ENCODE measurements around the gene SPON1.

Gene SPON1

GRCh38 chr11:14190992-14191778 lies 228.7 kb downstream of the SPON1 start:
- no peak for DNase-seq (ENCODE audit: low read depth)

DNA sequence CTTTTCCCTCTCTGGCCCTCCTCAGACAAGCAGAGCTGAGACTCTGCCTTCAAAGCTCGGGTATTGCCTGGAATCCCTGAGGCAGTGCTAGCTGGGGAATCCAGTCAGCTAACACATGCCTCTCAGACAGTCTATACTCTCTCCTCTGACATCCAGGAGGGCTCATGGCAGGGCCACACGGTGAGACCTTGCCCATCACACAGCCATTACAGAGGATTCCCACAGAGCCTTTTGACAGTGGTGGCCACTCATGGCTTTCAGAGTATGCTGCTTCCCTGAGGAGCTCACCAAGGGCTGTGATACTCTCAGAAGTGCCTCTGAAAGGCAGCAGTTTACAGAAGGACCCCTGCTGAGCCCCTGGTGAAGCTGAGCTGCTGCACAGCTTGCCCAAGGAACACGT lies 231.1 kb downstream of the SPON1 start:
- DNase-seq (ENCODE audit: low read depth): no peak

GRCh38 chr11:14202251-14203196 lies 240.0 kb downstream of the SPON1 start:
- DNase-seq (ENCODE audit: low read depth): no peak

DNA sequence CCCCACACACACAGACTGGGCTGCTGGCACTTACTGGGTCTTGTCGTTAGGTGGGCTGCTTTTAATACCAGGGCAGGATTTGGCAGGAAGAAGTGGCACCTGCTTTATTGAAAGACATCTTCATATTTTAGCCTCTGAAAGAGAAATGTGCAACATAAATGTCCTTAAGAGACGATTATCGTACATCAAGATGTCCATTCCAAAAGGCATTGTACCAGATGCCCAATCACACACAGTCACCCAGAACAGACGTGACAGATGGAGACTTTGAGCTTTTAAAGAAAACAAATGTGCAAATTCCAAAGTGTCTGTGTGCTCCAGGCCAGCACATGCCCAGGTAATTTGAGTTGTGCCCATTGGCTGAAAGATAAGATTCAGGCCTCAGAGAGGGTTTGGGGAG lies 240.8 kb downstream of the SPON1 start:
- DNase-seq (ENCODE audit: low read depth): no peak

- DNase-seq (ENCODE audit: low read depth): no peak
Measured at GRCh38 chr11:14212986-14213385, 250.5 kb downstream of the SPON1 start.

- no peak for DNase-seq (ENCODE audit: low read depth)
Measured at GRCh38 chr11:14218728-14219127, 256.2 kb downstream of the SPON1 start.

DNA sequence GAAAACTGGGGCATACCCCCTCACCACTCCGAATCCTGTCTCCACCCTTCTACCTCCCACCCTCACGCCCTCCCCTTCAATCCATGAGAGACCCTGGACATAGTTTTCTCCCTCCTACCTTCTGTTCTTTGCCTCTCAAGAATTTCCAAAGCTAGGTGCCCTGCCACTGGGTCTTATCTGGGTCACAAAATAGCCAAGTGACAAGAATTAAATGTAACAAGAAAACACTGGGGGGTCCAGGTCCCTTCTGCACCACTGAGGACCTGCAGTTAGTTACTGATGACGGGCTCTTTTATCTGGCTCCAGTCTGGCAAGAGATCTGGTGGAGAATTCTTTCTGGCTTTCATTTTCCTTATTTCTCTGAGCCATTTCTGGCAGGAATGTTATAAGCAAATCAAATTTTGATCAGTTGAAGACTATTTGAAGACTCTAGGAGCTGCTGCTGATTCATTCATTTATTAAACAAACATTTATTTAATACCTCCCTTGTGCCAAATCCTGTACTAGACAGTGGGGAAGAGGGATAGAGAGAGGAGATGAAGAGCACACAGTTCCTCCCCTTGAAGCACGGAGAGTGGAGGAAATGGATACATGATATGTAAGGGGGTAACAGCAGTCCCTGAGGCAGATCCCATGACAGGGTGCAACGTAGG lies 261.2 kb downstream of the SPON1 start:
- DNase-seq (ENCODE audit: low read depth): no peak

DNA sequence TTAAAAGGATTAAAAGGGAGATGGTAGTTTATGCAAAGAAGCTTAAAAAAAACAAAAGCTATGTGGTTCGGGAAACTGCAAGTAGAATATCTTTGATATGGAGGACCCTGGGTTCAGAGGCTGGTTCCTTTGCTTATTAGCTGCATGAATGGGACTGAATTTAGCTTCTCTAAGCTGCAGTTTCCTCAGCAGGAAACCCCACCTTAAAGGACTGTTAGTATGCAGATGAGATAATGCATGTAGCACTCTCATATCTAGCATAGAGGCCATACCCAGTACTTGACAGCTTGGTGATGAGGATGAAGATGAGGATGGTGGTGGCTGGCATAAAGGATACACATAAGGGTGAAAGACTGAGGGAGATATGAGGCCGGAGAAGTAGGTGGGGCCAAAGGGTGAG lies 261.9 kb downstream of the SPON1 start:
- DNase-seq (ENCODE audit: low read depth): no peak

GRCh38 chr11:14225666-14226065 lies 263.1 kb downstream of the SPON1 start:
- DNase-seq (ENCODE audit: low read depth): no peak

DNA sequence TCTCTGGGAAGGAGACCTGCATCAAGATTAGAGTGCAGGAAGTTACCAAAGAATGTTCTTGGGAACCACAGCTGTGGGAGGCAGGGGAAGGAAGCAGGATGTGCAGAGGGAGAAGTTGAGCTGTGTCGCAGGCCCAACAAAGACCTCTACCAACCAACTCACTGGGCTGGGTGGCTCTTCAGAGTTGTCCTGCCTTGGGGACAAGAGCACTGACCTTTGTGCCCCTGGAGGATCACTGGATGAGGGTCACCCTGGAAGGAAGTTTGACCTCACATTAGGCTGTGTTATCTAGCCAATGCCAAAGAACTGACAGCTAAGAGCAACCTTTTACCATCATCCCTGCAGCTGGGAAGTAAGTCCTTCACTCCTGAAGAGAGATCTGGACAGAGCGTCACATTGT lies 265.8 kb downstream of the SPON1 start:
- no peak for DNase-seq (ENCODE audit: low read depth)

DNA sequence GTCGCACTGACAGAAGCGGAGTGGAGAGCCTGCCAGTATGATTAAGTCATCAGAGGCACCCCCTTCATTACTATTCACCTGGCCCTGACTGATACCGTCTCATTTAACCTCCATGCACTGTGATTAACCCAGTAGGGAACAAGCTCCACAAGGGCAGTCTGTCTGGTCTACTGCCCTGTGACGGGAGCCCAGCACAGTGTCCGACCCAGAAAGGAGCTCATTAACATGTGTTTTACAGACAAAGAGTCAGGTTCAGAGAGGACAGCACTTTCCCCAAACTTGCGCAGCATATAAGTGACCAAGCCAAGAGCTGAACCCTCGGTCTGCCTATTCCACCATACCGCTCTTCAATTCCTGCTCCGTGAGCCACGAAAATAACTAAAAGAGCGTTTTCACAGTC lies 266.9 kb downstream of the SPON1 start:
- DNase-seq (ENCODE audit: low read depth): no peak

GRCh38 chr11:14230407-14230806 lies 267.9 kb downstream of the SPON1 start:
- no peak for DNase-seq (ENCODE audit: low read depth)

DNA sequence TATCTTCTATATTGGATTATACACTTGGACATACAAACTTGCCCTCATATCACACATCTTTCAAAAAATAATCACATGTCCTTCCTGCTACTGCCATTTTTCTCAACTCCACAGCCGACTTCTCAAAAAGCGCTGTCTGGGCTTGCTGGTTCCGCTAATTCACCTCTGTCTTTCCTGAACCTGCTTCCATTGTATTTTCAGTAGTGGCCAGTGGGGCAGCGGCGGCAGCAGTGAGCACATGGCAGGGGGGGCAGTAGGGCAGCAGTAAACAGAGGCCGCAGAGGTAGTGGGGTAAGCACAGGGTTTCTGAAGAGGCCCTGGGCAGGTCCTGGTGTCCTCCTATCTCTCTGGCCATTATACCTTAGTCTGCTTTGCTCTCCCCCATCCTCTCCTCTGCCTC lies 270.1 kb downstream of the SPON1 start:
- DNase-seq (ENCODE audit: low read depth): no peak

DNA sequence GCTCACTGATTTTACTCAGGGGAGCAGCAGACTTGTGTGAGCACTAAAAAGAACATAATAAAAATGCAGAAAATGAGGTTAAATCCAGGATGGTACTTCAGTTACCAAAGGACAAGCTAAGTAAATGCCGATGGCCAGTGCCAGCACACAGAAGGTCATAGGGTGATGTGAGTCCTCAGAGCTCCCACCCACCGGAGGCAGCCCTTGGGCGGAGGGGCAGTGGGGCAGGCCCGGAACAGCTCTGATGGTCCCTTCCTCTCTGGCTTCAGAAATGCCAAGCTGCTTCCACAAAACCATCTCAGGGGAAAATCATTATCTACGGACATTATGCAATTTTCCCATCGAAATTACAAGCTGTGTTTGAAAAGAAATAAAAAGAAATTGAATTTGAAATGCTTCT lies 271.9 kb downstream of the SPON1 start:
- no peak for DNase-seq (ENCODE audit: low read depth)

GRCh38 chr11:14235701-14236100 lies 273.2 kb downstream of the SPON1 start:
- DNase-seq (ENCODE audit: low read depth): no peak

DNA sequence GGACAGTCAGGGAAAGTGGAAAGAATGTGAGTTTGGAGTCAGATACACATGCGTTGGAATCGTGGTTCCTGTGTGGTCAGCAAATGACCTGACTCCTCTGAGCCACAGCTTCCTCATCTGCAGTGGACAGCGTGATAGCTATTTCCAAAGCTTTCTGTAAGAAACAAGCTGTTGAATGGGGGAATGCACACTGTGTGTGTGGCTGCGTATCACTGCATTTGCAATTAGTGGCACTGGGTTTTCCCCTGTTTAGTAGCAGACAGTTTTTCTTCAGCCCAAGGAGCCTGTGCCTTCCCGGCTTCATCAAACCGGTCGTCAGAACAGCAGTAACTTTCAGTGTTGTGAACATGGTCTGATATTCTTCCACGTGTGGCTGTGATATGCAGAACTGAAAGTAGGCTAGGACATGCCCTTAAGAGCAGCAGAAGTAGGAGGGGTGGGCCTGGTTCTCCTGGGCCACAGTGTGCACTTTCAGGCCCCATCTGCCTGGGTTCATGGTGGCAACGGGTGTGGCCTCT lies 275.0 kb downstream of the SPON1 start:
- no peak for DNase-seq (ENCODE audit: low read depth)

GRCh38 chr11:14240221-14240620 lies 277.7 kb downstream of the SPON1 start:
- no peak for DNase-seq (ENCODE audit: low read depth)

GRCh38 chr11:14240951-14241350 lies 278.4 kb downstream of the SPON1 start:
- DNase-seq (ENCODE audit: low read depth): no peak

DNA sequence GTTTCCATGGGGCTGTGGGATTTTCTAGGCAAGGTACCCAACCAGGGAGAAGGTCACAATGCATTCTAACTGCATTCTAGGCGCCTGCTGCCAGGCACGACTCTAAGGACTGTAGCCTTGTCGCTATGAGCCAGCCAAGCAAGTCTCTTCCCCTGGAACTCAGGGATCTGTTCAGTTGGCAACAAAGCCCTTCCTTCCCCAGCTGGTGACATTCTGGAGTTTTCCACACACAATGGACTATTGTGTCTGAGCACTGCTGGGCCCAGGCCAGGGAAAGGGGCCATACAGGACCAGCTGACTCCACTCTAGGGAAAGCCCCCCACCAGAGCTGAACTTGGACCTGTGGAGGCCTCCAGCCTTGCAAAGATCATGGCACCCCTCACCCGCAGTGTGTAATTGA lies 279.7 kb downstream of the SPON1 start:
- no peak for DNase-seq (ENCODE audit: low read depth)

- DNase-seq (ENCODE audit: low read depth): no peak
Measured at GRCh38 chr11:14242733-14243132, 280.2 kb downstream of the SPON1 start.

GRCh38 chr11:14244926-14245325 lies 282.4 kb downstream of the SPON1 start:
- no peak for DNase-seq (ENCODE audit: low read depth)

DNA sequence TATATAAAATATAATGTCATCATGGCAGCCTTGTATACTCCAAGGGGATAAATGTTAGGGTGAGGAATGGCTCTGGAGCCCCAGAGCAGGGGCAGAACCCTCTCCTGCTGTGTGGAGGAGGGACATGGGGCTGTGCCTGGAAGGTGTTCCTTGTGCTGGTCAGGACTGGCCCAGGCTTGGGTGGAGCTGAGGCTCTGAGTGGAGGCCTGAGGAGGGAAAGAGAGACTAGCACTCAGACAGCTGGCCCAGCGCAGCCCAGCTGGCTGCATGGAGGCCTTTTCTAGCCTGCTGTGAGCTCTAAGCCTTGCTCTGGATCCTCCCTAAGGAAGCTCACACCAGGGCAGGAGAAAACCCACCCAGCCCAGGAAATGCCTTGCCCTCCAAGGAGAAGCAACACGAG lies 282.9 kb downstream of the SPON1 start:
- no peak for DNase-seq (ENCODE audit: low read depth)

GRCh38 chr11:14248580-14248981 lies 286.1 kb downstream of the SPON1 start:
- no peak for DNase-seq (ENCODE audit: low read depth)
